GM10266 (cell line): Measurements from ENCODE around the gene HSPB6.

ENCODE experiments used
- DNase-seq: peaks from one replicate; pipeline ENCODE4 v3.0.0; 2012; ENCODE audit errors: extremely low spot score
- TF ChIP-seq, protein P1 (sequence below): IDR thresholded peaks from 2 replicates; pipeline ENCODE4 v1.5.1; 2012; ENCODE audit warnings: mild to moderate bottlenecking, low read depth; ENCODE audit not compliant: control insufficient read depth, insufficient read depth; ENCODE audit errors: missing control alignments

HSPB6 gene

DNA sequence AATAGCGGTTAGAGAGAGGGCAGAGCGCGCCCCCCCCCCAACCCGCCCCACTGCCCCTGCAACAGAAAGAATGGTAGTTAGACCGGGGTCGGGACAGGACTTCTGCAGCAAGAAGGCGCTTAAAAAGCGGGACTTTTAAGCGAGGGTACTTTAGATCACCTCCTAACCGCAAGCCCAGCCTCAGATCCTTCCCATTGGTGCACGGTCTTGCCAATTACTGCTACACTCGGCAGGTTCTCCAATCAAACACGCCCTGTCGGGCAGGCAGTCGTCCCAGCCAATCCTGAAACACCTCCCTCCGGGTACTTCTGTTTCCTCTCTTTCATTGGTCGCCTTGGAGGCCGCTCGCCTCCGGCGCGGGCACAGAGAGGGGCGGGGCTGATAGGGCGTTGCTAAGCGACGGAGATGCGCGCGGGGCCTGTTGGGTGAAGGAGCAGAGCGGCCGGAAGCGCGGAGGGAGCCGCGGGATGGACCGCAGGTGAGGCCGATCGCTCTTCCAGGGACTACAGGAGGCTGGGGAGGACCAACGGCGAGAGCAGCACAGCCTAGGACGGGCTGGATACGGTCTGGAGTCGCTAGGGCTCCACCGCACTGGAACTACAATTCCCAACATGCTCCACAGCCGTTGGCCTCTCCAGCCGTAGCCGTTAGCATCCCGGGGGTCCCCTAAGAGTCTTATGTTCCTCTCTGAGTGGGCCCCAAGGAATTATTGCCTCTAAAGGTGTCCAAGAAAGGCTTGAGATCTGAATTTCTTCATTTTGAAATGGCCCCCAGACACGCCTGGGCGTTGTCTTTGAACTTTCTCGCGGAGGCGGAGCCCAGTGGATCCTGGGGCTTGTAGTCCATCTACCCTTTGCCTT lies 1.1 kb upstream of the HSPB6 start, which contains the start of gene PROSER3:
PROSER3 (plus strand) TSS at position 428 of the 860 bp plus-strand sequence; CDS start at position 468, 40 bp downstream.
- TF ChIP-seq, protein P1, sequence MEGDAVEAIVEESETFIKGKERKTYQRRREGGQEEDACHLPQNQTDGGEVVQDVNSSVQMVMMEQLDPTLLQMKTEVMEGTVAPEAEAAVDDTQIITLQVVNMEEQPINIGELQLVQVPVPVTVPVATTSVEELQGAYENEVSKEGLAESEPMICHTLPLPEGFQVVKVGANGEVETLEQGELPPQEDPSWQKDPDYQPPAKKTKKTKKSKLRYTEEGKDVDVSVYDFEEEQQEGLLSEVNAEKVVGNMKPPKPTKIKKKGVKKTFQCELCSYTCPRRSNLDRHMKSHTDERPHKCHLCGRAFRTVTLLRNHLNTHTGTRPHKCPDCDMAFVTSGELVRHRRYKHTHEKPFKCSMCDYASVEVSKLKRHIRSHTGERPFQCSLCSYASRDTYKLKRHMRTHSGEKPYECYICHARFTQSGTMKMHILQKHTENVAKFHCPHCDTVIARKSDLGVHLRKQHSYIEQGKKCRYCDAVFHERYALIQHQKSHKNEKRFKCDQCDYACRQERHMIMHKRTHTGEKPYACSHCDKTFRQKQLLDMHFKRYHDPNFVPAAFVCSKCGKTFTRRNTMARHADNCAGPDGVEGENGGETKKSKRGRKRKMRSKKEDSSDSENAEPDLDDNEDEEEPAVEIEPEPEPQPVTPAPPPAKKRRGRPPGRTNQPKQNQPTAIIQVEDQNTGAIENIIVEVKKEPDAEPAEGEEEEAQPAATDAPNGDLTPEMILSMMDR = no peak

DNA sequence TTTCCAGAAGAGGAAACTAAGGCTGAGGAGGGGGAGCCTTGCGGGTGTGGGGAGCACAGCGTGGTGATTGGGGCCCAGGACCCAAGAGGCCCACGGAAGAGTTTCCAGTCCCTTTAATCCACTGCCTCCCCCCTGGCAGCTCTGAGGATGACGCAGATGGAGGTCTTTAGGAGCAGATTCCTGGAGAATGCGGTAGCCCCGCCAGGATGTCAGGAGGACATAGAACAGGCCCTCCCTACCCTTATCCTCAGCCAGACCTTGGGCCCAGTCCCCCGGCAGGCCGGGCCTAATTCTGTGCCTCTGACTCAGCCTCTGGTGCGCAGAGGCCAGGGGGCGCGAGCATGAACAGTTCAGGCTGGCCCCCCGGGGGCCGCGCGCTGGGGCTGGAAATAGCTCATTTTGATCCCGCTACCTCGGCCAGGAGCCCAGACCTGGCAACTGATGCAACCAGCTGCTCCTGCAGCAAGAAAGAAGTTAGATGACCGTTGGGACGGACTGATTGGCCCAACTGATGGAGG lies 461 bp upstream of the HSPB6 start:
- TF ChIP-seq, protein P1 = no peak
- DNase-seq = no peak

More for the DNA sequence above, 1.1 kb upstream of the HSPB6 start, which contains the start of gene PROSER3:
- peak; percentile 99 for DNase-seq

DNA sequence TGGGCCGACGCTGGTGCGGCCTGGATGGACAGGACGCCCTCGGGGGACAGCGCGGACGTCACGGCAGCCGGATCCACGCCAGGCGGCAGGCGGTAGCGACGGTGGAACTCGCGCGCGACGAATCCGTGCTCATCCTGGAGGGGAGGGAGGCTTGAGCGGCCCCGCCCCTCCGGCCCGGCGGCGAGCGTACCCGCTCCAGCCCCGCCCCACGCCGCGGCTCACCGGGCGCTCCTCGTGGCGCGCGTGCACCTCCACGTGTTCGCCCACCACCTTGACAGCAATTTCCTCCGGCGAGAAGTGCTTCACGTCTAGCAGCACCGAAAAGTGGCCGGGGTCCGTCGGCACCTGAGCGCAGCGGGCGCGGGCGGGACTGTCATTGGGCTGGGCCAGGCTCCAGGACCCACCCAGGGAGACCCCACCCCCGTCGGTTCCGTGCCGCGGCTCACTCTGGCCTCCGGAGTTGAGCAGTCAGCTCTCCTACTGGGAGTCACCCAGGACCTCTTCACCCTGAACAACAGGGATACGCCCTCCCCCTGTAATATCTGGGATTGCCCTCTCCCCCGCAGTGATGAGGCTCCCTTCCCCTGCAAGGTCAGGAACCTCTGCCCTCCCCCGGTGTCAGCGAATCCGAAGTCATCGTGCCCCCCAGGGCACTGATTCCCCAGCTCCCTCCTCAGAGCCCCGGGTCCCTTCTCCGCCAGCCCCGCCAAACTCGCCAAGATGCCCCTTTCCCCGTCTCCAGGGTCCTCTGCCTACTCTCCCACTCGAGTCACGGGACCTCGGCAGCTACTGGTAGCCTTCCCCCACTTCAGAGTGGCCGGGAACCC lies 1.1 kb downstream of the HSPB6 start:
- TF ChIP-seq, protein P1 = no peak
- peak; percentile 24 for DNase-seq

DNA sequence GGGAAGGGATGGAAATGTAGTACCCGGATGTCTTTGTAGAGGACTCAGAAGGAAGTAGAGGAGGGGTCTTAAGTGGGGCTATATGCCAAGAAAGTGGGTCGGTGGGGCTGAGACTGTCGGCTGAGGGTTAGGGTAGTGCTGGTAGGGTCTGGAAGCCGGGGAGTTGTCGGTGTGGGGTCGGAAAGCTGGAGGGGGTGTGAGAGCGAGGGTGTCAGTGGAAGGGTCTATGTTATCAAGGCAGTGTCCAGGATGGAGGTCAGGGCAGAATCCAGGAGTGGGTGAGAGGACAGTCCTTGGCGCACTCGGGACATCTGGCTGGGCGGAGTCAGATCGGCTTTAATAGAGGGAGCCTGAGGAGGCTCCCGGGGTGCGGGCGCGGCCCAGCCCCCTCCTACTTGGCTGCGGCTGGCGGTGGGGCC lies 1.7 kb downstream of the HSPB6 start:
- TF ChIP-seq, protein P1 = no peak
- no peak for DNase-seq

DNA sequence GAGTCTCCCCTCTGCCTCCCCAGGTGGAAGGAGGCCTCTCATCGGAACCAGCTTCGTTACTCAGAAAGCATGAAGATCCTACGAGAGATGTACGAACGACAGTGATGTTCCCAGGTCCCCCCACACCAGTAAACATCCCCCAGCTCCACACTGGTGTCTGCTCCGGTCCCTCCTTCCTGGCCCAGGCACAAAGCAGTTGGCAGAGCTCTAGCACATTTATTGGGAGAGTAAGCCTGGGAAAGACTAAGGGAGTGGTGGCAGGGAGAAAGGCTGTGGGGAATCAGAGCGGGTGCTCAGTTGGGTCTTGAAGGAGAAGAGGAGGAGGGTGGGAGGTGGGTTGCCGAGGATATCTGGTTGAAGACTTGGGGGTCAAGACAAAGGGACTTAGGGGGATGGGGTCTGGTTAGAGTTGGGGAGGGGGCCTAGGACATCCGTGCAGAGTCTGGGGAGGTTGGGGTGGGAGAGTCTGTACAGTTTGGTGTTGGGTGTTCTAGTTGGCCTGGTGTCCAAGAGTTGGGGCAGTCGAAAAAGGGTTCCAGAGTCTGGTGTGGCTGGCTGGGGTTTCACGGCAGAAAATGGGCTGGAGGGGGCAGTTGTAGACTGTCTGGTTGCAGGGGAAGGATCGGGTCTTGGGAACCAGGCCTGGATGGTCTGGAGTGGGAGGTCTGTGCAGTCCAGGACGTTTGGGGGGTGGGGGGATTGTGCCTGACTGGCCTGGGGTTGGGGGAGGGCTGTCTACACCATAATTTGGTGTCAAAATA lies 2.3 kb downstream of the HSPB6 start:
- TF ChIP-seq, protein P1 = no peak
- no peak for DNase-seq

DNA sequence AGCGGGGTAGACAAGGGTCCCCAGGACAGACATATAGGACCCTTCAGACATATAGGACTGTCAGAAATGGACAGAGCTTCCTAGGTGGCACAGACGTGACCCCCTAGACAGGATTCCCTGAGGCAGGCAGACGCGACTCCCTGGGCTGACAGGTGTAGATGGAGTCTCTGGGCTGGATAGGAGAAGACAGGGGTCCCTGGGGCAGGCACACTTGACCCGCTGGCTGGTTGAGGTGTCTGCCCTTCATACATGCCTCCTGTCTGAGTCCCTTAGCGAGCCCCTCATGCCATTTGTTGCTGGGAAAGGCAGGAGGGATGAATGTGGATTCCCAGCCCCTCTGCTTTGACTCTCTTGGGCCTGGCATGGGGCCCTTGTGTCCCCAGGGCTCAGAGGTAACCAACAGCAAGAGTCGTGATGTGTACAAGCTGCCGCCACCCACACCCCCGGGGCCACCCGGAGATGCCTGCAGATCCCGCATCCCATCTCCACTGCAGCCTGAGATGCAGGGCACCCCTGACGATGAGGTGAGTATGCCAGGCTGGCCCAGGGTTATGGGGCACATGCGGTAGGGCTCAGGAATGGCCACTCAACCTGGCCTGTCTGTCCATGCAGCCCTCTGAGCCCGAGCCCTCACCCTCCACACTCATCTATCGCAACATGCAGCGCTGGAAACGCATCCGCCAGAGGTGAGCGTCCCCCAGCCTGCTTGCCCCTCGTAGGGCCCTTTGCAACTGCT lies 3.0 kb downstream of the HSPB6 start:
- TF ChIP-seq, protein P1 = no peak
- no peak for DNase-seq
